ENCODE data around the gene OR6C76.

OR6C76 gene

GRCh38 chr12:55469291-55469690 lies 43.2 kb downstream of the OR6C76 start:
- DNase-seq (ENCODE audit: low read depth in 2 of 2), result no peak

GRCh38 chr12:55470088-55470829 lies 44.2 kb downstream of the OR6C76 start, which contains the start of gene OR6C70:
OR6C70 (minus strand) TSS chr12:55470138; CDS start chr12:55470138, 0 bp downstream.
- DNase-seq (ENCODE audit: low read depth in 2 of 2), result no peak

- DNase-seq (ENCODE audit: low read depth in 2 of 2), result no peak
These were observed 46.2 kb downstream of the OR6C76 start for GRCh38 chr12:55472264-55472663.
